CD14-positive monocyte (primary cell): ENCODE measurements around the gene DCTN2. TPM values are rescaled to one million over a fixed set of nuclear protein-coding genes. Genes with fewer than 3 reads are reported as not detected.

Experiments used
- DNase-seq, 3 donors: peaks; one replicate each; pipeline ENCODE4 v3.0.0-alpha.2; 2011 to 2022
- H2AFZ ChIP-seq: 2 replicates; pipeline ENCODE4 v1.6.0; 2012; ENCODE audit warnings: mild to moderate bottlenecking, low read depth, low read length, inconsistent platforms; ENCODE audit not compliant: insufficient read depth, poor library complexity, severe bottlenecking
- H3K27ac ChIP-seq, 2 donors: 1 replicate in 1 of 2; 2 replicates in 1 of 2; pipeline ENCODE4 v1.5.1; 2012 to 2013; ENCODE audit warnings: low read length in 2 of 2, control low read depth in 1 of 2, inconsistent platforms in 1 of 2, low read depth in 1 of 2, mild to moderate bottlenecking in 1 of 2
- H3K27me3 ChIP-seq, 2 donors: one replicate each; pipeline versions ENCODE4 v1.6.0 to v1.6.1; 2011 to 2013; ENCODE audit warnings: low read length in 2 of 2; ENCODE audit not compliant: control insufficient read depth in 2 of 2, insufficient read depth in 2 of 2
- H3K36me3 ChIP-seq, 2 donors: replicated peaks in 1 of 2; 1 replicate in 1 of 2; 2 replicates in 1 of 2; pipeline versions ENCODE4 v1.5.1 to v1.6.1; 2012 to 2013; ENCODE audit warnings: low read length in 2 of 2, control low read depth in 1 of 2, inconsistent platforms in 1 of 2, mild to moderate bottlenecking in 1 of 2; ENCODE audit not compliant: insufficient read depth in 2 of 2, control insufficient read depth in 1 of 2
- H3K4me1 ChIP-seq, 2 donors: 1 replicate in 1 of 2; 2 replicates in 1 of 2; pipeline versions ENCODE4 v1.5.1 to v1.6.1; 2012 to 2013; ENCODE audit warnings: low read length in 2 of 2, control low read depth in 1 of 2, inconsistent platforms in 1 of 2, mild to moderate bottlenecking in 1 of 2, moderate library complexity in 1 of 2; ENCODE audit not compliant: insufficient read depth in 2 of 2, control insufficient read depth in 1 of 2
- H3K4me2 ChIP-seq: replicated peaks from 2 replicates; pipeline ENCODE3; 2012; ENCODE audit warnings: low read length, moderate library complexity, mild to moderate bottlenecking; ENCODE audit not compliant: poor library complexity, severe bottlenecking; ENCODE audit errors: extremely low read depth
- H3K4me3 ChIP-seq, 3 experiments: fragments of 200-600 bp in 1 of 3; sonication (generic) in 1 of 3; replicated peaks in 1 of 3; 1 replicate in 2 of 3; 2 replicates in 1 of 3; pipeline ENCODE4 v1.5.1; 2011 to 2013; ENCODE audit warnings: low read length in 3 of 3, mild to moderate bottlenecking in 3 of 3, control low read depth in 2 of 3, low read depth in 2 of 3, inconsistent platforms in 1 of 3, moderate library complexity in 1 of 3
- H3K79me2 ChIP-seq: 2 replicates; pipeline ENCODE4 v1.6.0; 2012; ENCODE audit warnings: mild to moderate bottlenecking, control low read depth, inconsistent platforms, low read length, moderate library complexity; ENCODE audit not compliant: insufficient read depth
- H3K9ac ChIP-seq: 2 replicates; pipeline ENCODE4 v1.6.0; 2017; ENCODE audit warnings: low read length, mild to moderate bottlenecking; ENCODE audit not compliant: insufficient read depth, poor library complexity, severe bottlenecking
- H3K9me3 ChIP-seq, 2 donors: replicated peaks in 1 of 2; 1 replicate in 1 of 2; 2 replicates in 1 of 2; pipeline versions ENCODE4 v1.5.1 to v1.6.1; 2012 to 2013; ENCODE audit warnings: low read length in 2 of 2, control low read depth in 1 of 2; ENCODE audit not compliant: control insufficient read depth in 1 of 2, insufficient read depth in 1 of 2
- H4K20me1 ChIP-seq: 2 replicates; pipeline ENCODE4 v1.6.0; 2012; ENCODE audit warnings: mild to moderate bottlenecking, low read length, control low read depth, moderate library complexity; ENCODE audit not compliant: insufficient read depth
- H3K27ac Mint-ChIP-seq, 7 donors: one replicate each; pipeline ENCODE4 v1.8.0; 2020; ENCODE audit warnings: mild to moderate bottlenecking in 7 of 7, mixed read lengths in 7 of 7, moderate library complexity in 6 of 7, inconsistent platforms in 2 of 7
- H3K27me3 Mint-ChIP-seq, 3 donors: one replicate each; pipeline ENCODE4 v1.8.0; 2021 to 2022; ENCODE audit warnings: low read depth in 3 of 3, mild to moderate bottlenecking in 3 of 3, mixed read lengths in 3 of 3, moderate library complexity in 3 of 3, inconsistent platforms in 1 of 3
- H3K36me3 Mint-ChIP-seq, 2 donors: one replicate each; pipeline ENCODE4 v1.8.0; 2020; ENCODE audit warnings: mixed read lengths in 2 of 2, inconsistent platforms in 1 of 2, mild to moderate bottlenecking in 1 of 2
- H3K4me1 Mint-ChIP-seq: one replicate; pipeline ENCODE4 v1.8.0; 2020; ENCODE audit warnings: mild to moderate bottlenecking, mixed read lengths
- H3K4me3 Mint-ChIP-seq, 2 donors: one replicate each; pipeline ENCODE4 v1.8.0; 2020; ENCODE audit warnings: mild to moderate bottlenecking in 2 of 2, mixed read lengths in 2 of 2, moderate library complexity in 1 of 2
- H3K9me3 Mint-ChIP-seq, 7 donors: one replicate each; pipeline ENCODE4 v1.8.0; 2020 to 2022; ENCODE audit warnings: mixed read lengths in 7 of 7, mild to moderate bottlenecking in 6 of 7, moderate library complexity in 6 of 7, inconsistent platforms in 2 of 7
- CTCF ChIP-seq: fragments of 200-600 bp; IDR thresholded peaks from one replicate; pipeline ENCODE4 v1.8.0; 2022; ENCODE audit warnings: antibody characterized with exemption, mild to moderate bottlenecking
- WGBS: methylation state at CpG from one replicate; pipeline ENCODE4 v1.1.5; 2013; ENCODE audit warnings: missing lambda C conversion rate; ENCODE audit not compliant: insufficient coverage; 5-methylcytosine and 5-hydroxymethylcytosine counted together
- intact Hi-C, 2 donors: fragments of 100-400 bp; cut with micrococcal nuclease; formaldehyde crosslinking; loops; one replicate each; pipeline versions ENCODE4 v1.15.0 to v1.15.1; 2023
- polyA plus RNA-seq, 3 donors: library from polyadenylated mRNA; depleted of rRNA in 1 of 3; unstranded in 2 of 3; stranded (reverse) in 1 of 3; fragments of 300-500 nt in 2 of 3; fragments of >200 nt in 1 of 3; fragmentation: Illumina TruSeq in 2 of 3; gene quantifications; 1 replicate in 2 of 3; 2 replicates in 1 of 3; pipeline ENCODE4 v1.2.3, GENCODE V29; 2012 to 2021

DCTN2 gene
- polyA plus RNA-seq, 3 donors: 72.8 to 94.5 (median 82.2) TPM

- Histone ChIP-seq H3K27ac (peak overlapping the region in 1 of 2 donors; percentile 56), H3K79me2 (peaks cover 38% of the 10 kb centered on the region), H3K4me2 (no peak overlapping the region), H3K27me3 (no peaks in the 10 kb centered on the region), H3K36me3 (peaks cover 67 to 72% of the 10 kb centered on the region in 2 donors), H3K9me3 (no peaks in the 10 kb centered on the region), H3K4me1 (peaks cover 22 to 23% of the 10 kb centered on the region in 2 donors), H3K4me3 (no peak overlapping the region), H3K9ac (no peak overlapping the region), H2AFZ (no peak overlapping the region), H4K20me1 (peaks cover 58% of the 10 kb centered on the region)
- TF ChIP-seq CTCF: no peak
- 69% methylated on average over 8 of the region's 11 CpGs for WGBS
- peak overlapping the region in 5 of 7 donors; percentile 1 to 77 (median 54) for H3K27ac Mint-ChIP-seq
- no peak for DNase-seq
- no peaks in the 10 kb centered on the region for H3K9me3 Mint-ChIP-seq
- H3K4me3 Mint-ChIP-seq: no peak overlapping the region
- peaks cover 0 to 1% (median 0%) of the 10 kb centered on the region in 3 donors for H3K27me3 Mint-ChIP-seq
- intact Hi-C loops: no loop called here
- H3K4me1 Mint-ChIP-seq: peaks cover 22% of the 10 kb centered on the region
- peaks cover 76 to 78% of the 10 kb centered on the region in 2 donors for H3K36me3 Mint-ChIP-seq
Measured at GRCh38 chr12:57515934-57516541, 31.0 kb downstream of the DCTN2 start.

GRCh38 chr12:57515408-57515933, 31.5 kb downstream of the DCTN2 start:
- no peak overlapping the region for H2AFZ ChIP-seq
- peaks cover 19% of the 10 kb centered on the region for H3K4me1 Mint-ChIP-seq
- peaks cover 79 to 82% of the 10 kb centered on the region in 2 donors for H3K36me3 Mint-ChIP-seq
- H3K4me1 ChIP-seq: peaks cover 19 to 20% of the 10 kb centered on the region in 2 donors
- peak overlapping the region in 2 of 7 donors; percentile 4 to 29 for H3K27ac Mint-ChIP-seq
- no peak overlapping the region for H3K4me3 Mint-ChIP-seq
- no peak overlapping the region for H3K4me3 ChIP-seq
- H3K9me3 ChIP-seq: no peaks in the 10 kb centered on the region
- H3K4me2 ChIP-seq: no peak overlapping the region
- H4K20me1 ChIP-seq: peaks cover 58% of the 10 kb centered on the region
- peaks cover 0 to 1% (median 0%) of the 10 kb centered on the region in 7 donors for H3K9me3 Mint-ChIP-seq
- H3K79me2 ChIP-seq: peaks cover 38% of the 10 kb centered on the region
- intact Hi-C loops: no loop called here
- no peak for DNase-seq
- no peak for TF ChIP-seq CTCF
- no peaks in the 10 kb centered on the region for H3K27me3 ChIP-seq
- H3K9ac ChIP-seq: no peak overlapping the region
- peaks cover 0 to 1% (median 0%) of the 10 kb centered on the region in 3 donors for H3K27me3 Mint-ChIP-seq
- no CpG with 5 or more reads among the region's 3 CpGs for WGBS
- peak overlapping the region in 1 of 2 donors; percentile 56 for H3K27ac ChIP-seq
- peaks cover 68 to 78% of the 10 kb centered on the region in 2 donors for H3K36me3 ChIP-seq
